HK-2 (cell line): Measurements from ENCODE around the gene WAPL.

Experiments
- DNase-seq: peaks from one replicate; pipeline ENCODE4 v3.0.0-alpha.2; 2018; ENCODE audit not compliant: unreplicated experiment

The WAPL gene

DNA sequence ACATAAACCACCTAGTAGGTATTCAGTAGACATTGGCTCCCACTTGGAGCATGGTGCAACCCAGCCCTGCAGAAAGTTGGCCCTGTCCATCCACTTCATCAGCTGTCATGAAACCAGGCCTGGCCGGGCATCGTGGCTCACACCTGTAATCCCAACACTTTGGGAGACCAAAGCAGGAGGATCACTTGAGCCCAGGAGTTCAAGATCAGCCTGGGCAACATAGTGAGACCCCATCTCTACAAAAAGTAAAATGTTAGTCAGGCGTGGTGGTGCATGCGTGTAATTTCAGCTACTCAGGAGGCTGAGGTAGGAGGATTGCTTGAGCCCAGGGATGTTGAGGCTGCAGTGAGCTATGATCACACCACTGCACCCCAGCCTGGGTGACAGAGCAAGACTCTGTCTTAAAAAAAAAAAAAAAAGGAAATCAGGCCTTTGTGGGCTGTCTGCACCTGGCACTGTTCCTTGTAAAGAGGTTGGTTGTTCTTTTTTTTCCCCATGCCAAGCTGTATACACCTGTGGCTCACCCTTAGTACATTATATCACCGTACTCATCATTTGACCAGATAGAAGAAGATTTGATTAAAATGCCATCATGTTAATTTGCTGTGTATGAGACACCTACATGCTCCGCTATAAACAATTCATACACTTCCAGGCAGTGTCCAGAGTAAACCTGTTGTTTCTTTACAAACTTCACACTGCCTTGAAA lies 109.6 kb downstream of the WAPL start:
- DNase-seq, result no peak

- DNase-seq, result no peak
These were observed 110.2 kb downstream of the WAPL start for GRCh38 chr10:86411281-86411841.

DNA sequence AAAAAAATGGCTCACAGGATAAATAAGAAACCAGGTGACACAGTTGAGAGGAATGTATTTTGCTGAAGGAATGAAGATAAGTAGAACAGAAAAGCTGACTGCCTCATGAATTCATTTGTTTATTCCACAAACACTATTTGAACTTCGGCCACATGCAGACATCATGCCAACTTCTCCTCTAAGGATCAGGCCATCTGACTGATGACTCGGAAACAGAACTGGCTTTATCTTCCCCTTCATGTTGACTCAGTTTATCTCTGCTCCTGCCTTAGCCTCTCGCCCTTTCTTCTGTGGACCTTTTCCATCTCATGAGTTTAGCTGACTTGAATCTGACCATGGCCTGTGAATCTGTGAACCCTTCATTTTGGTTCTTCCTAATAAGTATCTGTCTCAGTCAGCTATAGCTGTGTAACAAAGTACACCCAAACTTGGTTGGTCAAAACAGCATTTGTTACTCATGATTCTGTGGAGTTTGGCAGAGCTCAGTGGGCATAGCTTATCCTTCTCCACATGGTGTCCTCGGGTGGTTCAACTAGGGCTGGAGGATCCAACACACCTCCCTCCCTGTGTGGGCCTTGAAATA lies 111.0 kb downstream of the WAPL start:
- DNase-seq, result no peak

GRCh38 chr10:86409183-86409582 lies 112.4 kb downstream of the WAPL start:
- DNase-seq, result no peak

DNA sequence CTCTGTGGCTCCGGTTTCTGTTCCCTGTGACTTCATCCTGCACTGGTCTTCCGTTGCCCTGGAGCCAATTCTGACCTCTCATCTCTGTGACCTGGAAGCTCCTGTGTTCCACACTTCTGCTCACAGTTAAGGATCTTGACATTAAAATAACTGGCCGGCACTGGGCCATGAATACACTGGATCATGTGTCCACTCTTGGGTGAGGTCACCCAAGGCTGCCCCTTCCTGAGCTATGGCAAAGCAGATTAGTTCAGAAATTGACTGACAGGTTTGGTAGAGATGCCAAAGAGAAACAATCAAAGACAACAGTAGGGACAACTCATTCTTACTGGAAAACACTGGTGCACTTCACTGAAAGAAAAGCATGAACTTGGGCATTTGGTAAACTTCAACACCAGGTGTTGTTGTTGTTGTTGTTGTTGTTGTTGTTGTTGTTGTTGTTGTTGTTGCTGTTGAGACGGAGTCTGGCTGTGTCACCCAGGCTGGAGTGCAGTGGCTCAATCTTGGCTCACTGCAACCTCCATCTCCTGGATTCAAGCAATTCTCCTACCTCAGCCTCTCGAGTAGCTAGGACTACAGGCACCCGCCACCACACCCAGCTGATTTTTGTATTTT lies 118.3 kb downstream of the WAPL start:
- peak; percentile 69 for DNase-seq

DNA sequence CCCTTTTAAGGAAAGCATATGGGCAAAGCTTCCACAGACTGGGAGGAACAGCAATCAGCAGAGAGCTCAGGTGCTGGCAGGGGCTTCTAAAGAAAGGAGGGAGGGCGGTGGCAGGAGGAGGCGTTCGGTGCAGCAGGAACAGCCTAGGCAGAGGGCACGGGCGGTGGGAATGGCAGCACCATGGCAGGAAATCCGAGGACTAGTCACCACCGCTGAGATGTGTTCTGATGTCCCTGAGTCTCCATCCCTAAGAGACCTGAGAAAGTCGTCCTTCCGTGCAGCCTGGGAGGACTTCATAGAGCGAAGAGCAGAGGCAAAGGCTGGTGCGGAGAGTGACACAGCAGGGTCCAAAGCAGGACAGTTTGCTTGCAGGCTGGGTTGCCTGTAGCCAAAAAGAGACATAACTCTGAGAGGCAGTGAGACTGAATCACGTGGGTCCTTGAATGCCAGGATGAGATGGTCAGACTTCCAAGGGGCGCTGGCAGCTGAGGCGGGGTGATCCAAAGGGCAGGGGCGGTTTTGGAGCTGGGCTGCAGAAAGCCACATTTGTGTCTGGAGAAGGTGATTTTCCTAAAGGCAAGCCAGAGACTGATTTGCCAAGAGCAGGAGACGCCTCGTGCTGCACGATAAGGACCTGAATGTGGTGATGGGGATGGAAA lies 119.2 kb downstream of the WAPL start:
- peak; percentile 43 for DNase-seq

GRCh38 chr10:86401588-86402282 lies 119.9 kb downstream of the WAPL start:
- no peak for DNase-seq

DNA sequence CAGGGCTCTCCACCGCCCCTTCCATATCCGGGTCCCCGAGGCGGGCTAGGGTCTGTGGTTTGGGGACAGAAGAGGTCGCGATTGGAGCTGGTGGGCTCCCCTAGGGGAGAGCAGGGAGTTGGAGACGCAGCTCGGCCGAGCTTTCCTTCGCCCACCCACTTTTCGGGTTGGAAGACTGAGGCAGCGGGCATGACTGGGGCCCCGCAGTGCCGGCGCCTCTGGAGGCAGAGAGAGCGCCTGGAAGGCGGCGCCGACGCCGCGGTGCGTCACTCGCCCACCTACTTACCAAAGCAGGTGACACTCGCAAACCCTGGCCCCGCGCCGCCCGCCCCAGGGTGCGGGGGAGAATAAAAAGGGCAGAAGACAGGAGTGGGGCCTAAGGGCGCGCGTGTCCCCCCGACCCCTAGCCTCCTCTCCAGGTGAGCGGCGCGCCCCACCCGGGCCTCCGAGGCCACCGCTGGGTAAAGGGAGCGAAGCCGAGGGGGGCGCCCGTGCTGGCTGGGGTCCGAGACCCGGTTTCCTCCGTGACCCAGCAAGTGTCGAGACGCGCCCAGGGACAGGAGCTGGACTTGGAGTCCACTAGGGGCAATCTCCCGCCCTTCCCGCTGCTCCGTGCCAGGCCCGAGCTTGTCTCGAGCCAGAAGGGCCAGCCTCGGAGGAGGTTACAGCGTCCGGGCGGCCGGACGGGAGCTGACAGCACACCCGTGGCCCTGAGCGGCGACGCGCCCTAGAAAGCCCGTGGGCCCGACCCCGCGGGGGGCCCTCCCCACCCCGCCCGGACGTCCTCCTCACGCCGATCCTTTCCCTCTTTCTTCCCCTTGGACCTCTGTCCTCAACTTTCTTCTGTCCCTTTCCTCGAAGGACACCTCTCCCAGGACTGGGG lies 120.6 kb downstream of the WAPL start:
- peak; percentile 81 for DNase-seq

DNA sequence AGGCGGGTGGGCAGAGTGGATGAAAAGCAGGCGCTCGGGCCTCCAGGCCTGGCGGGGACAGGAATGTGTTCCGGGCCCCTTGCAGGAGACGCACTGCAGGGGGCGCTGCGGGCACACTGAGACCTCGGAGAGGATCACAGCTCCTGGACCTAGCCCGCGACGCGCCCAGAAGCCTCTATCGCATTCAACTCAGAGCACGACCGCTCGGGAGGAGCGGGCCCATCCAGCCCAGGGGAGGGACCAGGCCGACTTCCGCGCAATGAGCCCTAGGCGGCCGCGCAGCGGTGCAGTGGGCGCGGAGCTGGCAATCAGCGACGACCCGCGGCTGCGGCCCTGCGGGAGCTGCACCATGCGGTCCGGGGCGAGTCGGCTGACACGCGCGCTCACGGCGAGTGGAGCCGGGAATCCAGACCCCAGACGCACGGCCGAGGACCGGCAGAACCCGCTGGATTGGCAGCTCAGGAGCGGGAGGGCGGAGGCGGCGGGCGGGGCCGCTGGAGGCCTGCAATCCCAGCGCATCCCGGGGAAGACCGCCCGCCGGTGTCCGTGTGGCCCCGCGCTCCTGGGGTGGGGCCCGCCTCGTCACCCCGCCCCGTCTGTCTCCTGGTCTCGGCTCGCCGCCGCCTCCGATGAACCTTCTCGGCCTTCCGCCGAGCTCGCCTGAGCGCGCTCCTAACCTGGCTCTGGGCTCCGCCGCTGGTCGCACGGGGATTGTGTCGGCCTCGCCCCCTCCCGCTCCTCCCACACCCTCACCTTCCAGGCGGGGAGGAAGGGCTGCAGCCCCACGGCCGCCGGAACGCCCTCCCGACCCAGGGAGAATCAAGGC lies 121.5 kb downstream of the WAPL start:
- DNase-seq, result peak; percentile 99

DNA sequence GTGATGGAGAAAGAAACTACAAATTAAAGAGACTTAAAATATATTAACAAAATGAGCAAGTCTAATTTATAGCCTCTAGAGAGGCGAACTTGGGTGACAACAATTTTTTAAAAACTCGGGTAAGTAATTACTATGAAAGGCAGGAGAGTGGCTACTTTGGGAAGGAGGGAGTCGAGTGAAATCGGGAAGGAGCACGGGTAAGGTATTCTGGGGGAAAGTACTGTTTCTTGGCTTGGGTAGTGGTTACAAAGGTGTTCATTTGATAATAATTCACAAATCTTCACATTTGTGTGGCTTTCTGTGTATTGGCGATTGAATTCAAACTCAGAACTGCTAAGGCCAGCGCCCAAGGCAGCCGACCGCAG lies 122.1 kb downstream of the WAPL start:
- DNase-seq, result no peak

- DNase-seq, result no peak
These were observed 124.5 kb downstream of the WAPL start for GRCh38 chr10:86397120-86397519.

DNA sequence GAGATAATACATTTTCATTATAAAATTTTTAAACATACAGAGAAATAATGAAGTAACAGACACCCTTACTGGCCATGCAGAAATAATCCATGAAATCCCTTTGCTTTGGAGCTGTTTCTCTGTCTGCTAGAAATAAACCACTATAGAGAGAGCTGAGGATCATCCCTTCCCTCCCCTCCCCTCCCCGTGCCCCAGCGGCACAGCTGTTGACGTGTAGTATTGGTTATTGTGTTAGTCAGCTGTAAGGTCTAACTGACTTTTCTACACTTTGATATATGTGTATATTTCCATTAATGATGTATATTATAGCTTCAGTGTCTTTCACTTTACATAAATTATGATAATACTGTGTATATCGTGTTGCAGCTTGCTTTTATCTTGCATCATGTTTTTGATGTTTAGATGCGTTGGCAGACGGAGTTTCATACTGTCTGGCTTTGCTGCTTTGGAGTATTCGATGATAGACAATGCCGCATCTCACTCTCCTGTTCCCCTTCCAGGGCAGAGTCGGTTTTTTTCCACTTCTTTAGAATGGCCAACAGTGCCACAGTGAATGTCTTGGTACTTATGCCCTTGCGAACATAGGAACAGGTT lies 127.6 kb downstream of the WAPL start:
- DNase-seq, result no peak

DNA sequence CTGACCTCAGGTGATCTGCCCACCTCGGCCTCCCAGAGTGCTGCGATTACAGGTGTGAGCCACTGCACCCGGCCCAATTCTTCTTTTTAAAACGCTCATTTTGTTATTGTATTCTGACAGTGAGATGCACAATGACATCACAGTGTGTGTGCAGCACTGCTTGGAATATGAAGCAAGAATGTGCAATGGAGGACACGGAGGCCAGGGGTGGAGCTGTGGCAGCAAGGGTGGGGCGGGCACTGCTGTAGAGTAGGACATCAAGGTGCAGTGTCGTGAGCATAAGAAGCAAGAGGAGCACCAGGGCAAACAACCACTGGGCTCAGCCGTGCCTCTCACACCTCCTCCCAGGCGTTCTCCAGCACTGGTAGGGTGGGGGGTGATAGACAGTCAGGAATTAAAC lies 128.2 kb downstream of the WAPL start:
- no peak for DNase-seq

DNA sequence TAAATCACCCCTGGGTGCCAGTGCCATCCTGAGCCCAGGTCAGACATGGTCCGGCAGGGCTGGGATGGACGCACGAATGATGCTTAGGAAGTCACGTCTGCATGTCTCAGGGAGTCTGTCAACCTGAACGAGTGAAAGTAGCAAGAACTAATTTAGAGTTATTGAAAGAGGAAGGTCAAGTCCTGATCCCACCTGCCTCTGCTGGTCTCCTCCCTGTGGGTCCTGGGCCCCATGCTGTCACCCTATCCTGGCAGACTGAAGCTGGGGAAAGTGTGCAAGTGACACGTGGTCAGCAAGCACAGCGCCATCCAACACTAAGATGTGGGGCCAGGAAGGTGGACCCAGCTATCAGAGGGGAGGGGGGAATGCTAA lies 128.9 kb downstream of the WAPL start:
- no peak for DNase-seq

DNA sequence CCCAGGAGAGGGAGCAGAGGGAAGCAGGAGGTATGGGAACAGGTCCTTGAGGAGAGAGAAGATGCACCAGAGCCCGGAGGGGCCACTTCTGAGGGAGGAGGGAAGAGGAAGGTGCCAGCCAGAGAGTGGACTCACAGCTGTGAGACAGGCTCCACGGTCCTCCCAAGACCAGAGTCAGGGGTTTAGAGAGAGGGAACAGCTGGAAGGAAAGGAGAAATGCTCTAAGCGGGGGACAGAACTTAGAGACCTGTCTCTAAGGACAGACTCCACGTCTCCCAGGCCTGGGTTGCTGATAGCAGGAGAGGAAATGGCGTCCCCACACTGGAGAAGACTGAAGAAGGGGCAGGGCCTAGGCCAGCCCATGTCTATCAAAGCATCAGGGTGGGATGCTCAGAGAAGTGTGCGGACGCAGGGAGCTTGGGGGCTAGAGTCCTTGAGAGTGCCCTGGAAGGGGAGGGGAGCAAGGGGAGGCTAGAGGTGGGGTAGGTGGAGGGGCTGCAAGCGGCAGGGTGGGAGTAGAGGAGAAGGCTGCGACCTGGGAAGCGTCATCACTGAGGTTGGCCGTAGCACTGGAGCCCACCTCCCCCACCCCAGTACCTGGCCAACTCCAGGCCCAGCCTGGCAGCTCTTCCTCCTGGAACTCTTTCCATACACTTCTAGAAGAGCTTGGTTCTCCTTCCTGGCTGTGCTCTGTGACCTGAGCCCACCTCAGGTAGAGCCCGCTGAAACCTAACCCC lies 129.4 kb downstream of the WAPL start:
- no peak for DNase-seq

- no peak for DNase-seq
These were observed 130.3 kb downstream of the WAPL start for GRCh38 chr10:86391236-86391840.

- no peak for DNase-seq
These were observed 131.1 kb downstream of the WAPL start for GRCh38 chr10:86390337-86391120.
